ENCODE data around the gene NUDT19.
"Not testable (repeated sequence)": the region's sequence is repeated elsewhere in the genome, so short reads cannot be mapped to it uniquely, and the experiment has no call there.

The NUDT19 gene

GRCh38 chr19:32744555-32745325 lies 53.1 kb downstream of the NUDT19 start:
- no peak for TF ChIP-seq CTCF (conservative IDR thresholded peaks at IDR 0.05; ENCODE audit: low read depth, low read length)
- no peak overlapping the region for H3K4me3 ChIP-seq (ENCODE audit: low read depth, low read length)
- DNase-seq (ENCODE audit: low read depth), result no peak

- peak; percentile 25 for DNase-seq (ENCODE audit: low read depth)
- not testable (repeated sequence) for H3K4me3 ChIP-seq (ENCODE audit: low read depth, low read length)
These were observed 54.1 kb downstream of the NUDT19 start for GRCh38 chr19:32745594-32746251.

GRCh38 chr19:32746631-32747196 lies 55.1 kb downstream of the NUDT19 start:
- not testable (repeated sequence) for H3K4me3 ChIP-seq (ENCODE audit: low read depth, low read length)
- peak; percentile 27 for DNase-seq (ENCODE audit: low read depth)

- DNase-seq (ENCODE audit: low read depth), result no peak
- TF ChIP-seq CTCF (conservative IDR thresholded peaks at IDR 0.05; ENCODE audit: low read depth, low read length), result no peak
- no peak overlapping the region for H3K4me3 ChIP-seq (ENCODE audit: low read depth, low read length)
These were observed 56.9 kb downstream of the NUDT19 start for GRCh38 chr19:32748497-32748896.

- no peak for TF ChIP-seq CTCF (conservative IDR thresholded peaks at IDR 0.05; ENCODE audit: low read depth, low read length)
- H3K4me3 ChIP-seq (ENCODE audit: low read depth, low read length), result no peak overlapping the region
- no peak for DNase-seq (ENCODE audit: low read depth)
These were observed 57.3 kb downstream of the NUDT19 start for GRCh38 chr19:32748948-32749347.

- no peak overlapping the region for H3K4me3 ChIP-seq (ENCODE audit: low read depth, low read length)
- no peak for TF ChIP-seq CTCF (conservative IDR thresholded peaks at IDR 0.05; ENCODE audit: low read depth, low read length)
- DNase-seq (ENCODE audit: low read depth), result no peak
These were observed 57.7 kb downstream of the NUDT19 start for GRCh38 chr19:32749361-32749760.

- peak; percentile 6 for DNase-seq (ENCODE audit: low read depth)
- no peak overlapping the region for H3K4me3 ChIP-seq (ENCODE audit: low read depth, low read length)
- no peak for TF ChIP-seq CTCF (conservative IDR thresholded peaks at IDR 0.05; ENCODE audit: low read depth, low read length)
These were observed 58.9 kb downstream of the NUDT19 start for GRCh38 chr19:32750441-32751055.

Data from choroid plexus epithelial cell (primary cell).